ENCODE measurements around the gene ATP6V0D1. TPM values are rescaled to one million over a fixed set of nuclear protein-coding genes. Genes with fewer than 3 reads are reported as not detected.
"Not testable (repeated sequence)": the region's sequence is repeated elsewhere in the genome, so short reads cannot be mapped to it uniquely, and the experiment has no call there.

The ATP6V0D1 gene
- total RNA-seq, 2 experiments from 2014 or later = 33.0 to 33.6 TPM

DNA sequence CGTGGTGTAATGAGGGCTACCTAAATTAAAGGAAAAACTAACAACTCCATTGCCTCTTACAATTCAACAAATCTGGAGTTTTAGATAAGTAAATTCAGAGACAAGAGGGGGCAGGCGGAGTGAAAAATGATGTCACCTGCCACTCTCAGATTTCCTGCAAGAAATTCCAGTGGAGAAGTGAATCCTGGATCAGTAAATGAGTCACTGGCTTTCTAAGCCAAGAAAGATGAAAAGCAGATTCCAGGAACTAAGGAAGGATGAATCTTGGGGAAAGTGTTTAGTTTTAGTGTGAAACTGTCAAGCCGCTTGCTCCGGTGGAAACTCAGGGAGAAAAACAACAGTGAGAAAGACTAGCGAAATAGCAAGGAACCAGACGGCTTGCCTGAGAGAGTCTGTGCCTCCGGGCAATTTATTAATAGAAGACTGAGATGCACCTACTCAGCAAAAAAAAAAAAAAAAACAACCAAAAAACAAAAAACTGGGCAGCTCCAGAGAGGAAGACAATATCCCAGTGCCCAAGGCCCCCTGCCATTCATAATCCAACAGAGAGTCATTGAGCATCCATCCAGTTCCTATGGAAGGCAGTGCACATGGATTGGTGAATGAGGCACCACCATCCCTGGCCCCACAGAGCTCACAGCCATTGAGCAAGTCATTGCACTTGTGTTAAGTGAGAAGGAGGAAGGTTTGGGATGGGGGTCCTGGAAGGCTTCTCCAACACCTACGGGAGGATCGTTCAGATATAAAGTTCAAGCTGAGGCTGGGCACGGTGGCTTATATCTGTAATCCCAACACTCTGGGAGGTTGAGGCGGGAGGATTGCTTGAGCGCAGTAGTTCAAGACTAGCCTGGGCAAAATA is 35.6 kb upstream of the ATP6V0D1 start:
- H3K27me3 Mint-ChIP-seq = no peaks in the 10 kb centered on the region
- H3K27ac Mint-ChIP-seq = no peak overlapping the region
- no peaks in the 10 kb centered on the region for H3K9me3 Mint-ChIP-seq

DNA sequence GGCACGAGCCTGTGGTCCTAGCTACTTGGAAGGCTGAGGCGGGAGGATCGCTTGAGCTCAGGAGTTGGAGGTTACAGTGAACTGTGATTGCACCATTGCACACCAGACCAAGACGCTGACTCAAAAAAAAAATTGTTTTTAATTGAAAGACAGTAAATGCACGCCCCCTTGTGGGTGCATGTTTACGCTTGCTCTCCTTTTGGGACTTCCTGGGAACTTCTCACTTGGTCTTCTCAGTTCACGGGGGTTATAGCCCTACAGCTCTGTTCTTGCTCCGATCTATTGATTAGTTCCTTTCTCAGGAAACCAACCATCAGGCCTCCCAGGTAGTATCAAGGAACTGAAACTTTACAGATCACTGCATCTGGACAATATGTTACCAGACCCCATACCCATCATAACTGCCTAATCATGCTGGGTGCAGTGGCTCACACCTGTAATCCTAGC is 33.4 kb upstream of the ATP6V0D1 start:
- no peaks in the 10 kb centered on the region for H3K9me3 Mint-ChIP-seq
- H3K27ac Mint-ChIP-seq = no peak overlapping the region
- no peaks in the 10 kb centered on the region for H3K27me3 Mint-ChIP-seq
- no peaks in the 10 kb centered on the region for H3K36me3 Mint-ChIP-seq
- H3K4me1 Mint-ChIP-seq = peaks cover 6% of the 10 kb centered on the region
- H3K4me3 Mint-ChIP-seq = no peak overlapping the region
- peak; percentile 65 for DNase-seq

More for the DNA sequence above, 35.6 kb upstream of the ATP6V0D1 start:
- Mint-ChIP-seq H3K4me3 (no peak overlapping the region), H3K4me1 (peaks cover 14% of the 10 kb centered on the region), H3K36me3 (no peaks in the 10 kb centered on the region)
- DNase-seq = no peak

DNA sequence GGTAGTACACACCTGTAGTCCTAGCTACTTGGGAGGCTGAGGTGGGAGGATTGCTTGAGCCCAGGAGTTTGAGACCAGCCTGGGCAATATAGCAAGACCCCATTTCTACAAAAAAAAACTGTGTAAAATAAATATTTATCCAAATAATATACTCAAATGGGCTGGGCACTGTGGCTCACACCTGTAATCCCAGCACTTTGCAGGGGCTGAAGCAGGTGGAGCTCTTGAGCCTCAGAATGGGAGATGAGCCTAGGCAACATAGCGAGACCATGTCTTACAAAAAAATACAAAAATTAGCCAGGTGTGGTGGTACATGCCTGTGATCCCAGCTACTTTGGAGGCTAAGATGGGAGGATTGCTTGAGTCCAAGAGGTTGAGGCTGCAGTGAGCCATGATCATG is 32.9 kb upstream of the ATP6V0D1 start:
- DNase-seq, H3K27ac Mint-ChIP-seq, H3K9me3 Mint-ChIP-seq, H3K4me3 Mint-ChIP-seq, H3K27me3 Mint-ChIP-seq, H3K36me3 Mint-ChIP-seq: not testable (repeated sequence)
- peaks cover 11% of the 10 kb centered on the region for H3K4me1 Mint-ChIP-seq

GRCh38 chr16:67509016-67509415 is 28.1 kb upstream of the ATP6V0D1 start:
- Mint-ChIP-seq H3K36me3 (peaks cover 3% of the 10 kb centered on the region), H3K27me3 (no peaks in the 10 kb centered on the region), H3K9me3 (no peaks in the 10 kb centered on the region), H3K27ac (no peak overlapping the region), H3K4me3 (no peak overlapping the region), H3K4me1 (peaks cover 34% of the 10 kb centered on the region)
- DNase-seq = no peak

- Mint-ChIP-seq H3K27me3 (no peaks in the 10 kb centered on the region), H3K4me3 (no peak overlapping the region), H3K9me3 (no peaks in the 10 kb centered on the region), H3K4me1 (peaks cover 36% of the 10 kb centered on the region), H3K27ac (no peak overlapping the region), H3K36me3 (peaks cover 3% of the 10 kb centered on the region)
- no peak for DNase-seq
Observed at GRCh38 chr16:67506468-67506867, 25.5 kb upstream of the ATP6V0D1 start.

DNA sequence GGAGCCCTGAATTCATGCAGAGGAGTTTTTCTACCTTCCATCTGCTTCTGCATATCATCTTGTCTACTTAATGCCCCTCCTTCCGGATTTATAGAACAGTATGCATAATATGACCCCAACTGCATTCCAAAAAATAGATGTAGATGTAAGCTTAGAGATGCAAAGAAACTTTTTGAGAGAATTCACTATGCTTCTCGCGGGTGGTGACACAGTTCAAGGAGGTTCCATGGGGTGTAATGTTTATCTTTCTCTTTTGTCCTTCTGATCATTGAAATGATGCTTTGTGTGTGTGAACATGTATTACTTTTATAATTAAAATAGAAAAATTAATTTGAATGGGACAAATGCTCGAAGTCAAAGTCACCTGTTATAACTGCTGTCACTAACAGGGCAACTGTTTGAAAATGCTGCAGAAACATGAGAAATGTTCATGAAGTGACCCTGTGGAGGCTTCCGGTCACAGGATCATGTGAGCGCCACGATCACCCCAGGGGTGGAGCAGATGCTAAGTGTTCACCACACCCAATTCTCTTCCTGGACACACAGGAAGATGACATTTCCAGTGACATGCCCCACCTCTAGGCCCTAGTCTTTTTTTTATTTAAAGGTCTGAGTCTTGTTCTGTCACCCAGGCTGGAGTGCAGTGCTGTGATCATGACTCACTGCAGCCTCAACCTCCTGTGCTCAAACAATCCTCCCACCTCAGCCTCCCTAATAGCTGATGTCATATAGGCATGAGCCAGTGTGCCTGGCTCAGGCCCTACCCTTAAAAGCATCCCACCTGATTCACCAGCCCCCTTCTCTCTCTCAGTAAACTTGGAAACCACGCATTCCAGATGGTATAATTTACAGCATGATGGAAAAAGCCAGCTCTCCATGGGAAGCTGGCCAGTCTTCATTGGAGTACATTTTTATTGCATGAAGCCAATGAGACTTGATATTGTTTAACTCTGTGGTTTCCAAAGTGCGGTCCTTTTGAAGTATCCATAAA is 23.4 kb upstream of the ATP6V0D1 start:
- Mint-ChIP-seq H3K9me3 (no peaks in the 10 kb centered on the region), H3K4me3 (no peak overlapping the region), H3K4me1 (peaks cover 36% of the 10 kb centered on the region), H3K36me3 (peaks cover 3% of the 10 kb centered on the region), H3K27me3 (no peaks in the 10 kb centered on the region), H3K27ac (peak overlapping the region; percentile 17)
- peak; percentile 25 for DNase-seq

- Mint-ChIP-seq H3K36me3 (peaks cover 1% of the 10 kb centered on the region), H3K27ac (no peak overlapping the region), H3K9me3 (no peaks in the 10 kb centered on the region), H3K4me1 (peaks cover 4% of the 10 kb centered on the region), H3K27me3 (no peaks in the 10 kb centered on the region), H3K4me3 (no peak overlapping the region)
- no peak for DNase-seq
Observed at GRCh38 chr16:67499106-67499505, 18.1 kb upstream of the ATP6V0D1 start.

DNA sequence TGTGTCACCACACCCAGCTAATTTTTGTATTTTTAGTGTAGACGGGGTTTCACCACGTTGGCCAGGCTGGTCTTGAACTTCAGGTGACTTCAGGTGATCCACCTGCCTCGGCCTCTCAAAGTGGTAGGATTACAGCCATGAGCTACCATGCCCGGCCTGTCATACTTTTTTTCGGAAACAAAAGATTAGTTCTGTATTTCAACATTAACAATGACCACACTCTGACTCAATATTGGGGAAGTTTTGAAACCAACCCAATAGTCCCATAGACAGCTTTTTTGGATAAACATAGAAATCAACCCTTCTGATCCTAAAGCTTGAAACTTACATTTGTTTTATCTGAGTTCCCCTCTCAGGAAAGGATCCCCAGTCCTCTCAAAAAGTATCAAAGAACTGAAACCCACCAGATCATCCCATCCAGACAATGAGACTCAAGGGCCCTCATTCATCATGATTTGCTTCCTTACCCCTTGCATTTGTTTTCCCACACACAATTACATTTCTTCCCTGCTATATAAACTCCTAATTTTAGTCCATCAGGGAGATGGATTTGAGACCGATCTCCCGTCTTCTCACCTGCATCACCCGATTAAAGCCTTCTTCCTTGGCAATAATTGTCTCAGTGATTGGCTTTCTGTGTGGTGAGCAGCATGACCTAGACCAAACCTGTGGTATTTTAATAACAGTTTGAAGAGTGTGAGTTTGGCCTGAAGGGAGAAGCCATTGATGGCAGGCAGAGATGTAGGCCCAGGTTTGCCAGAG is 9.6 kb upstream of the ATP6V0D1 start:
- no peak for DNase-seq
- Mint-ChIP-seq H3K4me3 (no peak overlapping the region), H3K9me3 (no peaks in the 10 kb centered on the region), H3K4me1 (peaks cover 7% of the 10 kb centered on the region), H3K27me3 (no peaks in the 10 kb centered on the region), H3K27ac (peak overlapping the region; percentile 23), H3K36me3 (no peaks in the 10 kb centered on the region)

DNA sequence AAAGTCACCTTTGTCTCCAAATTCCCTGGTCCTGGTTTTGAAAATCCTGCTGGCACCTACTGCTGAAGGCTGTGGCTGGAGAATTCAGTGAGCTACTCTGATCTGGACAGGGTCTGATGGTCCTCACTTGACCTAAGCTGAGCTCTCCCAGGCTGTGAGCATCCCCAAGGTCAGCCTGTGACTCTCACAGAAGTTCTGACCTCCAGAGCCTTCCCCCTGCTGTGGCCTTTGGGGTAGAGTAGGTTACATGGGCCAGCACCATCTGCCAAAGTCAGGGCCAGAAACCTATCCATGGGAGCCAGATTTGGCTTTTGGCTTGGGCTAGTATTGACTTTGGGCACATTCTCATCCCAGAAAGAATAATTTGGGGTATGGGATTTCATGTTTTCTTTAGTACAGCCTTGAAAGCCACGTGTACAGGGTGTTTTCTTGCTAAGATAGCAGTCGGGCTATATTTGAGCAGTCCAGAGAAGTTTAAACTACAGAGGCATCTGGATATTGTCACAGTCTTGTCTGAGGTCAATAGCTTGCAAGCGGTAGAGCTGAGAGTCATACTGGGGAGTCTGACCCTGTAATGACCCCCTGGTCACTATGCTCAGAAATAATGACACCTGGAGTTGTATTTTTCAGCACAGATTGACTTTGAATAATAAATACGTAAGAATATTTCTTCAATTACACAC is 8.6 kb upstream of the ATP6V0D1 start:
- peak overlapping the region; percentile 65 for H3K27ac Mint-ChIP-seq
- no peak overlapping the region for H3K4me3 Mint-ChIP-seq
- DNase-seq = no peak
- H3K4me1 Mint-ChIP-seq = peaks cover 8% of the 10 kb centered on the region
- H3K27me3 Mint-ChIP-seq = no peaks in the 10 kb centered on the region
- H3K36me3 Mint-ChIP-seq = peaks cover 2% of the 10 kb centered on the region
- H3K9me3 Mint-ChIP-seq = no peaks in the 10 kb centered on the region

DNA sequence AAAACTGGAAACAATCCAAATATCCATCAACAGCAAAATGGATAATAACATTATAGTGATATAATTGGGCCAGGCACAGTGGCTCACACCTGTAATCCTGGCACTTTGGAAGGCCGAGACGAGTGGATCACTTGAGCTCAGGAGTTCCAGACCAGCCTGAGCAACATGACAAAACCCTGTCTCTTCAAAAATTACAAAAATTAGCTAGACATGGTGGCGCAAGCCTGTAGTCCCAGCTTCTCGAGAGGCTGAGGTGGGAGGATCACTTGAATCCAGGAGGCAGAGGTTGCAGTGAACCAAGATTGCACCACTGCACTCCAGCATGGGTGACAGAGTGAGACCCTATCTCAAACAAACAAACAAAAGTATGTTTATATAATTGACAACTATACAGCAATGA is 6.6 kb upstream of the ATP6V0D1 start:
- not testable (repeated sequence) for H3K36me3 Mint-ChIP-seq, H3K4me3 Mint-ChIP-seq, H3K27me3 Mint-ChIP-seq, DNase-seq, H3K9me3 Mint-ChIP-seq, H3K27ac Mint-ChIP-seq
- peaks cover 18% of the 10 kb centered on the region for H3K4me1 Mint-ChIP-seq

- peaks cover 10% of the 10 kb centered on the region for H3K36me3 Mint-ChIP-seq
- H3K4me3 Mint-ChIP-seq = no peak overlapping the region
- no peak overlapping the region for H3K27ac Mint-ChIP-seq
- no peak for DNase-seq
- H3K9me3 Mint-ChIP-seq = no peaks in the 10 kb centered on the region
- H3K4me1 Mint-ChIP-seq = peaks cover 21% of the 10 kb centered on the region
- H3K27me3 Mint-ChIP-seq = no peaks in the 10 kb centered on the region
Observed at GRCh38 chr16:67486805-67487204, 5.8 kb upstream of the ATP6V0D1 start.

DNA sequence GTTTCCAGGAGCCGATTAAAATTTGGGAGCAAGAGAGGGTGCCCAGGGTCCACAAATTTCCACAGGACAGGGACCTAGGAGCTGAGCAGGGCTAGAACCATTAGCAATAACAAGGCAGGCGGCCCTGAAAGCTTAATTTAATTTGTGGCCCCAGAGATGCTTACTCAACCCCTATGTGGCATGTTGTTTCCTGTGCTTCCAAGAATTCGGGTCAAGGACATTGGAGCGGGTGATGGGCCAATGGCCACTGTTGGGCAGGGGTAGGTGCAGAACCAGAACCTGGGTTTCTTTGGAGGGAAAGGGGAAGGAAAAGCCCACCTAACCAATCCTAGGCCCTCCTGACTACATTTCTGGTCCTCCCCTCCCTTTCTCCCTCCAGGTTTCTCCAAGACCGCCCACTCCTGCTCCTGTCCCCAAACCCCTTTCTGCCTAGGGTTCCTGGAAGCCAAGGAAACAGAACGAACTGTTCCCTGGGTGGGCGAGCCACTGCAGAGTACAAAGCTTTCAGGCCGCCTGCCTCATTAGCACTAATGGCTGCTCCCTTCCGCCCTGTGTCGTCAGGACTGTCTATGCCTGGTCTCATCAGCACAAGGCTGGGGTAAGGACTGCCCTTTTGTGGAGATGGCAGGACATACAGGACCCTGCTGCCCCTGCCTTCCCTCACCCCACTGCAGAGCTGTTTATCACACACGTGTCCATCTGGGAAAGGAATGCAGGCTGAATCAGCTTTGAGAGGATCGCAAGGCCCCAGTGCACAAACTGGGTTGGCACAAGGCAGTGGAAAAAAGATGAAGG is 3.0 kb upstream of the ATP6V0D1 start:
- peak overlapping the region; percentile 65 for H3K27ac Mint-ChIP-seq
- peaks cover 25% of the 10 kb centered on the region for H3K4me1 Mint-ChIP-seq
- H3K36me3 Mint-ChIP-seq = peaks cover 10% of the 10 kb centered on the region
- no peaks in the 10 kb centered on the region for H3K27me3 Mint-ChIP-seq
- no peaks in the 10 kb centered on the region for H3K9me3 Mint-ChIP-seq
- peak overlapping the region; percentile 24 for H3K4me3 Mint-ChIP-seq
- DNase-seq = no peak

GRCh38 chr16:67483150-67483549 is 2.2 kb upstream of the ATP6V0D1 start, which contains the start of gene AGRP:
Gene AGRP, minus strand, starts transcription at chr16:67483547. Its CDS starts 149 bp downstream, at chr16:67483398.
- Mint-ChIP-seq H3K4me1 (peaks cover 24% of the 10 kb centered on the region), H3K27ac (peak within 1 kb of the TSS; percentile 98), H3K36me3 (peaks cover 10% of the 10 kb centered on the region), H3K9me3 (no peaks in the 10 kb centered on the region), H3K27me3 (no peaks in the 10 kb centered on the region), H3K4me3 (peak within 1 kb of the TSS; percentile 99)
- no peak for DNase-seq
